B cell (primary cell): ENCODE results near the gene B9D1. TPM values are rescaled to one million over a fixed set of nuclear protein-coding genes. Genes with fewer than 3 reads are reported as not detected.

Source experiments
- ATAC-seq: fragments of 200-7000 bp; cut with Tn5 transposase; one replicate; pipeline ENCODE4 v1.10.0; 2021; ENCODE audit warnings: low read depth, mild to moderate bottlenecking, moderate number of reproducible peaks, moderate library complexity
- CTCF ChIA-PET: fragments of 350-600 bp; sonication (Branson Sonifier 250); formaldehyde crosslinking; loops from one replicate; lab custom pipeline; 2021; ENCODE audit warnings: antibody characterized with exemption, inconsistent platforms; lab: Charles Lee
- POLR2A ChIA-PET: fragments of 350-600 bp; sonication (Branson Sonifier 250); formaldehyde crosslinking; loops from one replicate; lab custom pipeline; 2021; ENCODE audit warnings: antibody characterized with exemption; lab: Charles Lee
- DNase-seq: peaks from one replicate; pipeline ENCODE4 v3.0.0; 2013
- H2AFZ ChIP-seq: 2 replicates; pipeline ENCODE4 v1.6.1; 2012; ENCODE audit warnings: mild to moderate bottlenecking, low read depth, low read length; ENCODE audit not compliant: insufficient read depth, poor library complexity, severe bottlenecking
- H3K27ac ChIP-seq, 2 donors: 1 replicate in 1 of 2; 2 replicates in 1 of 2; pipeline ENCODE4 v1.5.1; 2012 to 2013; ENCODE audit warnings: low read length in 2 of 2, mild to moderate bottlenecking in 2 of 2, moderate library complexity in 1 of 2
- H3K27me3 ChIP-seq, 4 experiments: fragments of 200-600 bp in 1 of 4; sonication (generic) in 1 of 4; replicated peaks in 1 of 4; 1 replicate in 2 of 4; 2 replicates in 2 of 4; pipeline versions ENCODE4 v1.6.1 to v1.7.0; 2013 to 2016; ENCODE audit warnings: low read length in 3 of 4, mild to moderate bottlenecking in 2 of 4, mixed read lengths in 1 of 4, moderate library complexity in 1 of 4; ENCODE audit not compliant: insufficient read depth in 4 of 4, control insufficient read depth in 3 of 4; ENCODE audit errors: control extremely low read depth in 1 of 4
- H3K36me3 ChIP-seq, 2 experiments: replicated peaks in 1 of 2; 1 replicate in 1 of 2; 2 replicates in 1 of 2; pipeline versions ENCODE4 v1.6.1 to v1.7.1; 2013; ENCODE audit warnings: low read length in 1 of 2; ENCODE audit not compliant: insufficient read depth in 2 of 2, control insufficient read depth in 1 of 2; ENCODE audit errors: control extremely low read depth in 1 of 2, extremely low read depth in 1 of 2
- H3K4me1 ChIP-seq, 2 donors: fragments of 200-600 bp in 1 of 2; sonication (generic) in 1 of 2; 1 replicate in 1 of 2; 2 replicates in 1 of 2; pipeline versions ENCODE4 v1.5.1 to v1.6.1; 2013 to 2017; ENCODE audit warnings: low read length in 2 of 2; ENCODE audit not compliant: control insufficient read depth in 2 of 2, insufficient read depth in 2 of 2
- H3K4me2 ChIP-seq: replicated peaks from 2 replicates; pipeline ENCODE3; 2012; ENCODE audit warnings: mild to moderate bottlenecking, low read depth, low read length; ENCODE audit not compliant: poor library complexity, severe bottlenecking
- H3K4me3 ChIP-seq, 5 experiments: fragments of 200-600 bp in 1 of 5; sonication (generic) in 1 of 5; 1 replicate in 3 of 5; 2 replicates in 2 of 5; pipeline versions ENCODE4 v1.5.1 to v1.7.0; 2011 to 2016; ENCODE audit warnings: low read length in 4 of 5, mild to moderate bottlenecking in 4 of 5, low read depth in 2 of 5, control low read depth in 1 of 5, moderate library complexity in 1 of 5; ENCODE audit not compliant: insufficient read depth in 1 of 5; ENCODE audit errors: control extremely low read depth in 1 of 5, extremely low read depth in 1 of 5
- H3K79me2 ChIP-seq: fragments of 200-600 bp; sonication (generic); one replicate; pipeline ENCODE4 v1.6.0; 2016; ENCODE audit warnings: low read length; ENCODE audit not compliant: control insufficient read depth, insufficient read depth
- H3K9ac ChIP-seq: fragments of 200-600 bp; sonication (generic); 2 replicates; pipeline ENCODE4 v1.6.1; 2017; ENCODE audit warnings: mild to moderate bottlenecking, low read length, moderate library complexity
- H3K9me3 ChIP-seq, 3 donors: one replicate each; pipeline versions ENCODE4 v1.6.1 to v1.7.1; 2013; ENCODE audit warnings: low read length in 2 of 3; ENCODE audit not compliant: control insufficient read depth in 2 of 3, insufficient read depth in 1 of 3; ENCODE audit errors: control extremely low read depth in 1 of 3
- H4K20me1 ChIP-seq: 2 replicates; pipeline ENCODE4 v1.6.0; 2012; ENCODE audit warnings: mild to moderate bottlenecking, low read length; ENCODE audit not compliant: insufficient read depth, control insufficient read depth, poor library complexity, severe bottlenecking
- H3K27ac Mint-ChIP-seq: one replicate; pipeline ENCODE4 v1.8.0; 2021; ENCODE audit warnings: mixed read lengths
- H3K27me3 Mint-ChIP-seq: one replicate; pipeline ENCODE4 v1.8.0; 2021; ENCODE audit warnings: mixed read lengths
- H3K4me1 Mint-ChIP-seq: one replicate; pipeline ENCODE4 v1.8.0; 2021; ENCODE audit warnings: mixed read lengths
- H3K4me3 Mint-ChIP-seq: one replicate; pipeline ENCODE4 v1.8.0; 2021; ENCODE audit warnings: mixed read lengths
- H3K9me3 Mint-ChIP-seq: one replicate; pipeline ENCODE4 v1.8.0; 2022; ENCODE audit warnings: mixed read lengths; ENCODE audit not compliant: insufficient read depth
- EZH2 ChIP-seq: IDR thresholded peaks from 2 replicates; pipeline ENCODE4 v1.6.1; 2012; ENCODE audit warnings: borderline replicate concordance, low read depth, mild to moderate bottlenecking, moderate library complexity, low read length; ENCODE audit not compliant: insufficient read depth, poor library complexity, severe bottlenecking
- WGBS: methylation state at CpG from one replicate; pipeline ENCODE4 v1.1.5; 2013; ENCODE audit warnings: missing lambda C conversion rate; ENCODE audit not compliant: insufficient coverage; 5-methylcytosine and 5-hydroxymethylcytosine counted together
- intact Hi-C: fragments of 100-400 bp; cut with micrococcal nuclease; formaldehyde crosslinking; loops from one replicate; pipeline ENCODE4 v1.10.0; 2022
- polyA plus RNA-seq: library from polyadenylated mRNA; depleted of rRNA; stranded (reverse); fragments of >200 nt; gene quantifications from 2 replicates; pipeline ENCODE4 v1.2.3, GENCODE V29; 2012
- total RNA-seq, 2 donors: library from RNA; stranded (reverse); fragments of 120-200 nt in 1 of 2; gene quantifications; 1 replicate in 1 of 2; 2 replicates in 1 of 2; pipeline versions ENCODE4 v1.2.3 to v1.2.4, GENCODE V29; 2013 to 2022
- TF ChIP-seq, protein P1 (sequence below): fragments of 200-600 bp; IDR thresholded peaks from one replicate; pipeline ENCODE4 v1.8.0; 2022; ENCODE audit warnings: antibody characterized with exemption, mild to moderate bottlenecking

B9D1 gene
- total and polyA plus RNA-seq, 2 donors (not counting 1 experiment from before 2014, with no cell fraction given): 2.5 to 6.9 TPM

DNA sequence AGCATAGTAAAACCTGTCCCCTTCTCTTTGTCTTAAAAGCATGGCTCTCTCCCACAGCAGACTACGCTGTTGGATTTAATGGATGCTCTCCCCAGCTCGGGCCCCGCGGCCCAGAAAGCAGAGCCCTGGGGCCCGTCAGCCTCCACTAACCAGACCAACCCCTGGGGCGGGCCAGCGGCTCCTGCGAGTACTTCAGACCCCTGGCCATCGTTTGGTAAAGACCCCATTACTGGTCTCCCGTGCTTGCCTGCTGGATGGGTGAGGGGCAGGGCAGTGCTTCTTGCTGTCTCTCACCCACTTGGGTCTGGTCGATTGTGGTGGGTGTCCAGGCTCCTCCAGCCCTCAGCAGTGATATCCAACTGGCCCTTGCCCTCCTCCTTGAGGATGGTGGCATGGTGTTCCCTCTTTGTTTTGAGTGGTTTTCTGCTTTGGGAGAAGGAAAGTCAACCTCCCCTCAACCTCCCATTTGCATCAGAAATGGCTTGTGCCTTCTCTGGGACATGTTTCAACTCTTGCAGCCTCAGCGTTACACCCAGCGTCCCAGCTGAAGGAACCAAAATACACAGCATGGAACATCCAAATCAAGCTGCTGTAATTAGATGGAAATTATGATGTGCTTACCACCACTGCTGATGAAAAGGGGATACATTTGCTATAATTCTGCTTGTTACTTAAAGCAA, 49.3 kb downstream of the B9D1 start:
- H3K4me1 Mint-ChIP-seq: peaks cover 16% of the 10 kb centered on the region
- peaks cover 3% of the 10 kb centered on the region for H4K20me1 ChIP-seq
- no peak overlapping the region for H3K4me3 Mint-ChIP-seq
- H3K9me3 Mint-ChIP-seq: no peaks in the 10 kb centered on the region
- CTCF ChIA-PET: no interaction called here
- intact Hi-C loops: no loop called here
- H3K4me2 ChIP-seq: no peak overlapping the region
- peaks cover 0 to 13% of the 10 kb centered on the region in 2 experiments for H3K36me3 ChIP-seq
- peaks cover 6 to 8% of the 10 kb centered on the region in 2 donors for H3K4me1 ChIP-seq
- H3K27me3 ChIP-seq: peaks cover 0 to 36% (median 3%) of the 10 kb centered on the region in 4 experiments
- TF ChIP-seq EZH2: no peak
- TF ChIP-seq, protein P1, sequence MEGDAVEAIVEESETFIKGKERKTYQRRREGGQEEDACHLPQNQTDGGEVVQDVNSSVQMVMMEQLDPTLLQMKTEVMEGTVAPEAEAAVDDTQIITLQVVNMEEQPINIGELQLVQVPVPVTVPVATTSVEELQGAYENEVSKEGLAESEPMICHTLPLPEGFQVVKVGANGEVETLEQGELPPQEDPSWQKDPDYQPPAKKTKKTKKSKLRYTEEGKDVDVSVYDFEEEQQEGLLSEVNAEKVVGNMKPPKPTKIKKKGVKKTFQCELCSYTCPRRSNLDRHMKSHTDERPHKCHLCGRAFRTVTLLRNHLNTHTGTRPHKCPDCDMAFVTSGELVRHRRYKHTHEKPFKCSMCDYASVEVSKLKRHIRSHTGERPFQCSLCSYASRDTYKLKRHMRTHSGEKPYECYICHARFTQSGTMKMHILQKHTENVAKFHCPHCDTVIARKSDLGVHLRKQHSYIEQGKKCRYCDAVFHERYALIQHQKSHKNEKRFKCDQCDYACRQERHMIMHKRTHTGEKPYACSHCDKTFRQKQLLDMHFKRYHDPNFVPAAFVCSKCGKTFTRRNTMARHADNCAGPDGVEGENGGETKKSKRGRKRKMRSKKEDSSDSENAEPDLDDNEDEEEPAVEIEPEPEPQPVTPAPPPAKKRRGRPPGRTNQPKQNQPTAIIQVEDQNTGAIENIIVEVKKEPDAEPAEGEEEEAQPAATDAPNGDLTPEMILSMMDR: no peak
- no peak overlapping the region for H3K27ac Mint-ChIP-seq
- H3K27ac ChIP-seq: no peak overlapping the region
- H3K4me3 ChIP-seq: no peak overlapping the region
- peaks cover 6% of the 10 kb centered on the region for H3K27me3 Mint-ChIP-seq
- H2AFZ ChIP-seq: no peak overlapping the region
- WGBS: 100% methylated on average over 10 of the region's 13 CpGs
- POLR2A ChIA-PET: no interaction called here
- no peak for DNase-seq
- H3K79me2 ChIP-seq: peaks cover 10% of the 10 kb centered on the region
- no peaks in the 10 kb centered on the region for H3K9me3 ChIP-seq
- ATAC-seq: no peak
- no peak overlapping the region for H3K9ac ChIP-seq

DNA sequence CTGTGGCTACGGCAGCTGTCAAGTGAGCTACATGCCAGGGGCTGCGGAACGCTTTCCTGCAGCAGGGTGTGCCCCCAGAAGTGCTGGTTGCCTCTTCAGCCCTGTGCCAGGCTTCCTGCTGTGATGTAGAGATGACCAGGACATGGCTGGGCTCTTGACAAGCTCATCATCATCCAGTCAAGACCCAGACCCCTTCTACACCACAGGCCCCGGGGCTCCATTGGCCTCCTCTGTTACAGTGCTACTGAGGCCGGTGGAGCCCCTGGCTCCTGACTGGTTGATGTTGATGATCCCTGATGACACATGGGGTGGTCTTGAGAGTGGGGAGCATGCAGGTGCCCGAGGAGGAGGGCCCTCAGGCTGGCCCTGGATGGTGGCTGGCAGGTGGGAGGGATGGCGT, 50.1 kb downstream of the B9D1 start:
- no peak overlapping the region for H2AFZ ChIP-seq
- peaks cover 0 to 31% (median 3%) of the 10 kb centered on the region in 4 experiments for H3K27me3 ChIP-seq
- DNase-seq: no peak
- ATAC-seq: no peak
- Mint-ChIP-seq H3K4me3 (no peak overlapping the region), H3K4me1 (peaks cover 21% of the 10 kb centered on the region), H3K27ac (no peak overlapping the region), H3K9me3 (no peaks in the 10 kb centered on the region), H3K27me3 (peaks cover under 1% of the 10 kb centered on the region)
- 92% methylated on average over 6 of the region's 7 CpGs for WGBS
- ChIA-PET POLR2A (no interaction called here), CTCF (interaction anchor here (1.5 kb wide), 1 partner anchor 26 kb away, joined by 7 read pairs; no protein-coding TSS in a partner anchor)
- H3K79me2 ChIP-seq: peaks cover 10% of the 10 kb centered on the region
- peaks cover 4% of the 10 kb centered on the region for H4K20me1 ChIP-seq
- intact Hi-C loops: no loop called here
- peaks cover 0 to 10% of the 10 kb centered on the region in 2 experiments for H3K36me3 ChIP-seq
- no peaks in the 10 kb centered on the region for H3K9me3 ChIP-seq
- H3K4me1 ChIP-seq: peaks cover 14 to 16% of the 10 kb centered on the region in 2 donors
- no peak for TF ChIP-seq EZH2
- TF ChIP-seq, protein P1: no peak
- H3K4me3 ChIP-seq: no peak overlapping the region
- no peak overlapping the region for H3K9ac ChIP-seq
- H3K4me2 ChIP-seq: no peak overlapping the region
- H3K27ac ChIP-seq: no peak overlapping the region
